H4 (cell line): ENCODE results near the gene CCSER2. TPM values are rescaled to one million over a fixed set of nuclear protein-coding genes. Genes with fewer than 3 reads are reported as not detected.
"Not testable (repeated sequence)": the region's sequence is repeated elsewhere in the genome, so short reads cannot be mapped to it uniquely, and the experiment has no call there.

Experiments
- DNase-seq: peaks from one replicate; pipeline ENCODE4 v3.0.0-alpha.2; 2015; ENCODE audit warnings: low spot score
- total RNA-seq: library from RNA; depleted of rRNA; stranded (reverse); fragments of >200 nt; shearing (Covaris generic); gene quantifications from 2 replicates; pipeline ENCODE4 v1.2.3, GENCODE V29; 2014

Gene CCSER2
- total RNA-seq, 1 experiment from 2014 or later = 16.1 TPM

- no peak for DNase-seq
Measured at GRCh38 chr10:84447701-84448400, 119.5 kb downstream of the CCSER2 start.

- not testable (repeated sequence) for DNase-seq
Measured at GRCh38 chr10:84449351-84449750, 121.0 kb downstream of the CCSER2 start.

GRCh38 chr10:84452003-84452402 lies 123.6 kb downstream of the CCSER2 start:
- DNase-seq = peak; percentile 7

DNA sequence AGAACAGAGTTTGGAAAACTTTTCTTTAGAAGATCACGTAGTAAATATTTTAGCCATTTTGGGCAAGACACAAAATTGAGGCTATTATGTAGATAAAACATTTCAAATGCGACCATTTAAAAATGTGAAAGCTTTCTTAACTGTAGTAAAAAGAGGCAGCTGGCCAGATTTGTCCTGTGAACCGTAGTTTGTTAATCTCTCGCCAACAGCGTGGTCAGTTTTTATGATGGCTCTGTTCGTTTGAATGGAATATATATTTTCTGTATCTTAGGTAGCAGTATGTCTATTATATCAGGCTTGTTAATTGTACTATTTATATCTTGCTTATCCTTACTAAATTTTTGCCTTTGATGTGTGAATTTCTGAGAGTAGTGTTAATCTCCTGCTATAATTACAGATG lies 124.9 kb downstream of the CCSER2 start:
- no peak for DNase-seq

GRCh38 chr10:84456126-84456525 lies 127.7 kb downstream of the CCSER2 start:
- no peak for DNase-seq

- no peak for DNase-seq
Measured at GRCh38 chr10:84460520-84460919, 132.1 kb downstream of the CCSER2 start.

DNA sequence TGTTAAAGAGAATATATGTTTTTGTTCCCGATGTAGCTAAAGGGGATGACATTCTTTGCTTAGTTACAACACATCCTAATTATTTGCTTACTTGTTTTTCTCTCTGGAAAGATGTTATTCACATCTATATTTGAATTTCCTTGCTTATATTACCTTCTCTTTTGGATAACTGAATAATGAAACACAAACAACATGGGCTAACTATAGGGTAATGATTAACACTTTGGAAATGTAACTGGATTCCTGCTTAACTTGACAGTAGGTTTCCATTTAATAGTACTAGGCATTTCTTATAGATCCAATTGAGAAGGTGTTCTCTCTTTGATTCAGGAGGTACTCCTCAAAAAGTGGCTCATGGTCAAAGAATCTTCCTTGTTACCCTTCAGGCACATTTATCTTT lies 141.1 kb downstream of the CCSER2 start:
- DNase-seq = no peak

DNA sequence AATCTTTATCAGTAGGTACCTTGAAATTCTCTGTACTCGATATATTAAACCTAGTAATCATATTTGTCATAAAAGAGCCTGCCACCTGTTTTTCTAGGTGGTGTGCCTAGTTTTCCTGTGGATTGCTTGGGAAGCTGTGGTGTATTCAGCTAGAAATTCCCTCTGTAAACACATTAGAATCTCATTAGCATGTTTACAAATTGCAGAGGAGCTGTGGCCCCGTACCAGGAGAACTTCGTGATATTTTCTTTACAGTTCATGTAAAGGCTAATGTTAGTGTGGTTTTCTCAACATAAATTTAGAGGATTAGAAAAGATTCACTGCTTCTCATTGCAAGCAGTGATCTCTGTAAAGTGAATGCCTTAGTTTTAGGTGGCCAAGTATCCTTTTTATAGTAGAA lies 144.7 kb downstream of the CCSER2 start:
- no peak for DNase-seq

- no peak for DNase-seq
Measured at GRCh38 chr10:84477398-84478128, 149.2 kb downstream of the CCSER2 start.

DNA sequence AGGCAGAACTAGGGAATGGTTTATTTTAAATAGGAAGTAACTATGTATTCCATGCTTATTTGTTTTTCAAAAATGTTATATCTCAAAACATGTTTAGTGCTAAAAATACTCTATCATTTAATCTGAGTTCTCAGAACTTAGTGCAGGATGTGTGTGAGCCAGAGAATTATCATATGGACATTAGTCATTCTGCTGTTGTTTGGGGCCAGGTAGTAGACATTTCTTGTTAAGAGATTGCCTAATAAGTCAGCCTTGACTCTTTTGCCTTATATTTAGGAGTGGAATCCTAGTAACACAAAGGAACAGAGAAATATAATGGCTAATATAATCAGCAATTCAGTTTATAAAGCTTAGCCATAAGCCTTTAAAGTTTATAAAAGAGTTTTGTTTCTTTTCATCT lies 149.8 kb downstream of the CCSER2 start:
- DNase-seq = no peak

GRCh38 chr10:84478679-84479078 lies 150.3 kb downstream of the CCSER2 start:
- DNase-seq = no peak

- DNase-seq = no peak
Measured at GRCh38 chr10:84484541-84484940, 156.2 kb downstream of the CCSER2 start.

DNA sequence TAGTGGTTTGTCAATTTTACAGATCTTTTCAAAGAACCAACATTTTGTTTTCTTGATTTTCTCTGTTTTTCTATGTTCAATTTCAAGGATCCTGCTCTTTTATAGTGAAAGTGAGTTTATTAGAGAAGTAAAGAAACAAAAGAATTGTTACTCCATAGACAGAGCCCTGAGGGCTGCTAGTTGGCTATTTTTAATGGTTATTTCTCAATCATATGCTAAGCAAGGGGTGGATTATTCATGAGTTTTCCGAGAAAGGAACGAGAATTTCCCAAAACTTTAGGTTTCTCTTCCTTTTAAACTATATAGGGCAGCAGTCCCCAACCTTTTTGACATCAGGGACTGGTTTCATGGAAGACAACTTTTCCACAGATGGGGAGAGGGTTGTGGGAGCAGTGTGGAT lies 165.0 kb downstream of the CCSER2 start:
- no peak for DNase-seq

- DNase-seq = peak; percentile 23
Measured at GRCh38 chr10:84493951-84494848, 165.8 kb downstream of the CCSER2 start.

- no peak for DNase-seq
Measured at GRCh38 chr10:84494849-84495180, 166.4 kb downstream of the CCSER2 start.

GRCh38 chr10:84497978-84498377 lies 169.6 kb downstream of the CCSER2 start:
- DNase-seq = no peak

- DNase-seq = not testable (repeated sequence)
Measured at GRCh38 chr10:84499039-84499438, 170.7 kb downstream of the CCSER2 start.

DNA sequence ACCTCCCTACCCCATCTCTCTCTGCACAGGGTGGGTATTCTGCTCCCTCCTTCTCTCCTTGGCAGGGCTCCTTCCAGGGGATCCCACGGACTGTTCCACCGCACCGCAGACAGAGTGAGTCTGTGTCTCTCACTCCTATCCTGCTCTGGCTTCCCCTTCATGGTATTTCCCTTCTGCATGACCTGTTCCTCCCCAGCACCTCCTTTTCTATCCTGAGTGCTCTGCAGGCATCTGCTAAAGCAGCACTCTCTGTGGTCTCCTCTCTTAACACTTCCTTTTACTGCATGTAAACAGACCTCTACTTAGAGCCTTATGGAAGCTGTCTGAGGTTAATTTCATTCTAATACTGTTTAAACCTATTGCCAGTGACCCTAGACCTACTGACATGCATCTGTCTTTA lies 171.5 kb downstream of the CCSER2 start:
- no peak for DNase-seq

GRCh38 chr10:84510121-84510520 lies 181.7 kb downstream of the CCSER2 start:
- DNase-seq = peak; percentile 13

DNA sequence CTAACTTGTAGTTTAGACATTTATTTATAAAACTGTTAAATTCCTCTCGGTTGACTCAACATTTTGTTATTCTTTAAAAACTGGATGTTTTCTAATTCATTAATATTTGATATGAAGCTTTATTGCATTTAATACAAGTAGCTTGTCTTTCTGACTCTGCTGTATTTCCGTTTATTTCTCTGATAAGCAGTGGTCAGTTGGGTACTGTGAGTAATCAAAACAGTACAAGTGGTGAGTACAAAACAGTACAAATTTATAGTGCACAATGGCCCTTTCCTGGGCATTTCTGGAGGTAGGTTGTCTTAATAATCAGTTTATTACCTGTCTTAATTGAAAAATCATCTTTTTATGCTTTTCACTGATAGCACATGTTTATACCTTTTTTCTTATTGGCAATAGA lies 182.7 kb downstream of the CCSER2 start:
- DNase-seq = no peak

GRCh38 chr10:84511709-84512285 lies 183.4 kb downstream of the CCSER2 start:
- no peak for DNase-seq

- no peak for DNase-seq
Measured at GRCh38 chr10:84517554-84517953, 189.2 kb downstream of the CCSER2 start.
